Natural killer cell treated with Interleukin-12 subunit alpha and Interleukin-12 subunit beta and Interleukin-15 and Interleukin-18, amount 100 ng/mL, for 72 hours (primary cell): ENCODE measurements around the gene C11orf86. TPM values are rescaled to one million over a fixed set of nuclear protein-coding genes. Genes with fewer than 3 reads are reported as not detected.

ENCODE experiments used
- ATAC-seq, 2 donors: fragments of 150-1000 bp; cut with Tn5 transposase in 1 of 2; sonication (Bioruptor Pico), chemical (Tn5 transposase) in 1 of 2; 2 replicates each; pipeline ENCODE4 v1.10.0; 2021
- DNase-seq: peaks from one replicate; pipeline ENCODE4 v3.0.0; 2022; ENCODE audit warnings: low spot score
- H3K27ac Mint-ChIP-seq, 2 donors: 1 replicate in 1 of 2; 2 replicates in 1 of 2; pipeline ENCODE4 v1.8.0; 2022; ENCODE audit warnings: mixed read lengths in 2 of 2, mild to moderate bottlenecking in 1 of 2, moderate library complexity in 1 of 2
- H3K27me3 Mint-ChIP-seq, 2 donors: 1 replicate in 1 of 2; 2 replicates in 1 of 2; pipeline ENCODE4 v1.8.0; 2022; ENCODE audit warnings: mixed read lengths in 2 of 2
- H3K36me3 Mint-ChIP-seq: one replicate; pipeline ENCODE4 v1.8.0; 2022; ENCODE audit warnings: mixed read lengths
- H3K4me1 Mint-ChIP-seq, 2 donors: 1 replicate in 1 of 2; 2 replicates in 1 of 2; pipeline ENCODE4 v1.8.0; 2022; ENCODE audit warnings: low read depth in 2 of 2, mixed read lengths in 2 of 2, mild to moderate bottlenecking in 1 of 2
- H3K4me3 Mint-ChIP-seq: one replicate; pipeline ENCODE4 v1.8.0; 2022; ENCODE audit warnings: mixed read lengths
- H3K9me3 Mint-ChIP-seq: 2 replicates; pipeline ENCODE4 v1.8.0; 2022; ENCODE audit warnings: mixed read lengths
- total RNA-seq, 2 donors: library from RNA; stranded (reverse); gene quantifications; one replicate each; pipeline ENCODE4 v1.2.3, GENCODE V29; 2022

C11orf86 gene
- total RNA-seq, 2 donors from 2014 or later, result not detected

GRCh38 chr11:66973956-66974580, 1.0 kb upstream of the C11orf86 start:
- Mint-ChIP-seq H3K27ac (no peak overlapping the region), H3K27me3 (peaks cover 0 to 8% of the 10 kb centered on the region in 2 donors), H3K4me3 (no peak overlapping the region), H3K36me3 (no peaks in the 10 kb centered on the region), H3K9me3 (no peaks in the 10 kb centered on the region), H3K4me1 (peaks cover 5 to 8% of the 10 kb centered on the region in 2 donors)
- DNase-seq (no peak), ATAC-seq (no peak)

- H3K36me3 Mint-ChIP-seq, result no peaks in the 10 kb centered on the region
- no peak overlapping the region for H3K27ac Mint-ChIP-seq
- peaks cover 0 to 8% of the 10 kb centered on the region in 2 donors for H3K27me3 Mint-ChIP-seq
- DNase-seq (no peak), ATAC-seq (no peak)
- peaks cover 5 to 6% of the 10 kb centered on the region in 2 donors for H3K4me1 Mint-ChIP-seq
- no peak overlapping the region for H3K4me3 Mint-ChIP-seq
- H3K9me3 Mint-ChIP-seq, result no peaks in the 10 kb centered on the region
Observed at GRCh38 chr11:66975405-66976027, 412 bp downstream of the C11orf86 start.

DNA sequence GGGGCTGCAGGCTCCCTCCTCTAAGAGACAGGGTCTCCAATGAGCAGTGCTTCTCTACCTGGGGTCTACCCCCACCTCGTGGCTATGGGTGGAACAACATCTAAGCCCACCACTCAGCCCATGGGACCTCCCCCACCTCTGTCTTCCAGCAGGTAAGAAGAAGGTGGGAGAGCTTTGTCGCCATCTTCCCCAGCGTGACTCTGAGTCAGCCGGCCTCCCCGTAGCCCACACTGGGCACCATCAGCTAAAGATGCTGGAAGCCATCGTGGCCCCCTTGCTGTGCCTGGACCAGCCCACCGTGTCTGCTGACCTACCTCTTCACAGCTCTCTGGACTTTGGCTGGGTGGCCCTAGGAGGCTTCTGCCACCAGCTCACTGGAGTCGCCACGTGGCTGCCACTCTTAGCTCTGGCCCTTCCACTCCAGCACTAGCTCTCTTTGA, 944 bp downstream of the C11orf86 start:
- H3K27me3 Mint-ChIP-seq, result peaks cover 0 to 3% of the 10 kb centered on the region in 2 donors
- ATAC-seq, result peak; percentile 40 to 43
- peaks cover under 1% of the 10 kb centered on the region in 2 donors for H3K4me1 Mint-ChIP-seq
- no peaks in the 10 kb centered on the region for H3K36me3 Mint-ChIP-seq
- H3K27ac Mint-ChIP-seq, result no peak overlapping the region
- H3K4me3 Mint-ChIP-seq, result no peak overlapping the region
- no peak for DNase-seq
- no peaks in the 10 kb centered on the region for H3K9me3 Mint-ChIP-seq

- no peak overlapping the region for H3K27ac Mint-ChIP-seq
- no peaks in the 10 kb centered on the region for H3K9me3 Mint-ChIP-seq
- no peak overlapping the region for H3K4me3 Mint-ChIP-seq
- peak in 1 of 2 donors; percentile 17 for ATAC-seq
- peaks cover 0 to 3% of the 10 kb centered on the region in 2 donors for H3K27me3 Mint-ChIP-seq
- DNase-seq, result no peak
- H3K4me1 Mint-ChIP-seq, result no peaks in the 10 kb centered on the region
- no peaks in the 10 kb centered on the region for H3K36me3 Mint-ChIP-seq
Observed at GRCh38 chr11:66976925-66977324, 1.8 kb downstream of the C11orf86 start.

DNA sequence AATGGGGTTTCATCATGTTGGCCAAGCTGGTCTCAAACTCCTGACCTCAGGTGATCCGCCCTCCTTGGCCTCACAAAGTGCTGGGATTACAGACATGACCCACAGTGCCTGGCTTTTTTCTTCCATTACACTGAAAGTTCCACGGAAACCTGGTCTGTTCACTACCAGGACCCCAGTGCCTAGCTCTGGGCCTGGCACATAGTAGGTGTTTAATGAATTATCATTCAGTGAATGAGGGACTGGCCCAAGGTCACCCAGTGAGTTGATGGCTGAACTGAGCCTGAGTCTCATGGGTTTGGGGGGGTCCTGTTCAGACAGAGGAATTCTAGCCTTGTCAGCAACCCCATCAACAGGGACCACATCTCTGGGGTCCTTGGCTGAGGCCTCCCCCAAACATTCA, 3.1 kb downstream of the C11orf86 start:
- H3K4me3 Mint-ChIP-seq, result no peak overlapping the region
- H3K36me3 Mint-ChIP-seq, result no peaks in the 10 kb centered on the region
- H3K27ac Mint-ChIP-seq, result no peak overlapping the region
- H3K27me3 Mint-ChIP-seq, result no peaks in the 10 kb centered on the region
- ATAC-seq (no peak), DNase-seq (no peak)
- H3K9me3 Mint-ChIP-seq, result no peaks in the 10 kb centered on the region
- H3K4me1 Mint-ChIP-seq, result no peaks in the 10 kb centered on the region

DNA sequence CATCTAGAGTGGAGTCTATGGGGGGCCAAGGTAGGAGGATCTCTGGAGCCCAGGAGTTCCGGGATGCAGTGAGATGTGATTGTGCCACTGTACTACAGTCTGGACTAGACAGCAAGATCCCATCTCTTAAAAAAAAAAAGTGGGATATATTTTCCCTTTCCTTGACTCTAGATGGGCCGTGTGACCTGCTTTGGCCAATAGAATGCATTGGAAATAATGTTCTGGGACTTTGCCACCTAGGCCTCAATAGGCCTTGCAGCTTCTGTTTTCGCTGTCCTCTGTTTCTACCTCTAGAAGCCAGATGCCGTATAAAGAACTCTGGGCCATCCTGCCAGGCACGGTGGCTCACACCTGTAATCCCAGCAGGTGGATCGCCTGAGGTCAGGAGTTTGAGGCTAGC, 3.6 kb downstream of the C11orf86 start:
- H3K36me3 Mint-ChIP-seq, result no peaks in the 10 kb centered on the region
- no peak for DNase-seq
- no peak for ATAC-seq
- H3K27me3 Mint-ChIP-seq, result no peaks in the 10 kb centered on the region
- H3K9me3 Mint-ChIP-seq, result no peaks in the 10 kb centered on the region
- H3K4me3 Mint-ChIP-seq, result no peak overlapping the region
- H3K27ac Mint-ChIP-seq, result no peak overlapping the region
- no peaks in the 10 kb centered on the region for H3K4me1 Mint-ChIP-seq

DNA sequence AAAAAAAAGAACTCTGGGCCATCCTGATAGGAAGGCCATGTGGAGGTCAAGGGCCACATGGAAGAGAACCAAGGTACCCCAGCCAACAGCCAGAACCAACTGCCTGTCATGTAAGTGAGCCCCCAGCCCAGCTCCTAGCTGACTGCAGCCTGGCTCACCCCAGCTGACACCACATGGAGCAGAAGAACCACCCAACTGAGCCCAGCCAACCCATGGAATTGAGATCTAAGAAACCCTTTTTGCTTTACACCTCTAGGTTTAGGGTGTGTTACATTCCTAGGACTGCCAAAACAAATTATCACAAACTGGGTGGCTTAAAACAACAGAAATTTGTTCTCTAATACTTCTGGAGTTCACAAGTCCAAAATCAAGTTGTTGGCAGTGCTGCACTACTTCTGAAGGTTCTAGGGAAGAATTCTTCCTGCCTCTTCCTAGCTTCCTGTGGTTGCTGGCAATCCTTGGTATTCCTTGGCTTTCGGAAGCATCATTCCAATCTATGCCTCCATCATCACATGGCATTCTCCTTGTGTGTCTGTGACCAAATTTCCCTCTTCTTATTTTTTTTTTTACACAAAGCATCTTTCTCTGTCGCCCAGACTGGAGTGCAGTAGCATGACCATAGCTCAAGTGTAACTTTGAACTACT, 4.4 kb downstream of the C11orf86 start:
- no peaks in the 10 kb centered on the region for H3K9me3 Mint-ChIP-seq
- DNase-seq (no peak), ATAC-seq (no peak)
- no peak overlapping the region for H3K4me3 Mint-ChIP-seq
- H3K27ac Mint-ChIP-seq, result no peak overlapping the region
- no peaks in the 10 kb centered on the region for H3K27me3 Mint-ChIP-seq
- H3K36me3 Mint-ChIP-seq, result no peaks in the 10 kb centered on the region
- no peaks in the 10 kb centered on the region for H3K4me1 Mint-ChIP-seq

DNA sequence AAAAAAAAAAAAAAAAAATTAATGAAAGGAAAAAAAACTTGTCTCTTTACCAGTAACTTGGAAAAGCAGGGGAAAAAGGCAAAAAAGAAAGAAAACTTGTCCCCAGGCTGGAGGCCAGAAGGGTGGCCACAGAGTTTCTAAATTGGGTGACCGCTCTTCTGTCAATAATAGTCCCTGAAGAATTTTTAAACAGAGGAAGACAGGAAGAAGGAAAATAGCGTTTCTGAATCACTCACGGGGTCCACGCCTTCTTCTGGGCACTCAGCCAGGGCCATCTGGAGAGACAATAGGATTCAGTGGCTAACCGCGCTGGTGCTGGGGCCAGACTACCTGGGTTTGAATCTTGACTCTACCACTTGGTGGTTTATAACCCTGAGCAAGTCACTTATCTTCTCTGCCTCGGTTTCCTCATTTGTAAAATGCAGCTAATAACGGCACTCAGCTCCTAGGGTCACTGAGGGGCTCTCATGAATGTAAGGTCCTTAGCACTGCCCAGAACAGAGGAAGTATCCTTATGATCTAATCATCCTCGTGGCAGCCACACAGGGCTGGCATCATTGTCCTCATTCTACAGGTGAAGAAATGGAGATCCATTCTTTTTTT, 7.0 kb downstream of the C11orf86 start:
- H3K36me3 Mint-ChIP-seq, result no peaks in the 10 kb centered on the region
- H3K4me3 Mint-ChIP-seq, result no peak overlapping the region
- ATAC-seq, result no peak
- peaks cover 0 to 2% of the 10 kb centered on the region in 2 donors for H3K27me3 Mint-ChIP-seq
- no peaks in the 10 kb centered on the region for H3K9me3 Mint-ChIP-seq
- H3K4me1 Mint-ChIP-seq, result no peaks in the 10 kb centered on the region
- no peak overlapping the region for H3K27ac Mint-ChIP-seq
- DNase-seq, result no peak

DNA sequence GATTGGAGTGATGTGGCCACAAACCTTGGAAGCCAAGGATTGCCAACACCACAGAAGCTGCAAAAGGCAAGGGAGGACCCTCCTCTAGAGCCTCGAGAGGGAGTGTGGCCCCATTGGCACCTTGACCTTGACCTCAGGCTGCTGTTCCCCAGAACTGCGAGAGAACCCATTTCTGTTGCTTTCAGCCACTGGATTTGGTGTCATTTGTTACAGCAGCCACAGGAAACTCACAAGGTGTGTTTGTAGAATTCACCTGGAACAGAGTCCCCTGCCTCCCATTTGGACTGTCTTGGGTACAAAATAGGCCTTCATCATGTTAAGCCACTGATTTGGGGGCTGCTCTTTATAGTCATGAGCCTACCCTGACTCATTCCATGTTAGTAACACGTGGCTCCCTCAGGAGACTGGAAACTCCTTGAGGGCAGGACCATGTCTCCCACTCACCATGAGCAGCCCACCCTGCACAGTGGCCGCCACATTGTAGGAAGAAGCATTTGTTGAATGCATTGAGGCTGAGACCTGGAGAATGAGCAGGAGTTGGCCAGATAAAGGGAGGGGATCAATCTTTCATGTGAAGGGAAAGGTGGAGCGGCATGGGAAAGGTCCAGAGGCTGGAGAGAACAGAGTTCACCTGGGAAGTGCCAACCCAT, 8.3 kb downstream of the C11orf86 start:
- no peaks in the 10 kb centered on the region for H3K36me3 Mint-ChIP-seq
- H3K27me3 Mint-ChIP-seq, result peaks cover 0 to 4% of the 10 kb centered on the region in 2 donors
- no peak overlapping the region for H3K27ac Mint-ChIP-seq
- DNase-seq (no peak), ATAC-seq (no peak)
- H3K4me3 Mint-ChIP-seq, result no peak overlapping the region
- H3K4me1 Mint-ChIP-seq, result no peaks in the 10 kb centered on the region
- no peaks in the 10 kb centered on the region for H3K9me3 Mint-ChIP-seq

GRCh38 chr11:66985508-66986177, 10.5 kb downstream of the C11orf86 start:
- no peak overlapping the region for H3K4me3 Mint-ChIP-seq
- DNase-seq (no peak), ATAC-seq (peak in 1 of 2 donors; percentile 13)
- no peaks in the 10 kb centered on the region for H3K9me3 Mint-ChIP-seq
- no peaks in the 10 kb centered on the region for H3K4me1 Mint-ChIP-seq
- H3K27me3 Mint-ChIP-seq, result peaks cover 0 to 8% of the 10 kb centered on the region in 2 donors
- H3K36me3 Mint-ChIP-seq, result no peaks in the 10 kb centered on the region
- H3K27ac Mint-ChIP-seq, result no peak overlapping the region

GRCh38 chr11:66986178-66986545, 11.1 kb downstream of the C11orf86 start:
- H3K9me3 Mint-ChIP-seq, result no peaks in the 10 kb centered on the region
- H3K36me3 Mint-ChIP-seq, result no peaks in the 10 kb centered on the region
- H3K27ac Mint-ChIP-seq, result no peak overlapping the region
- no peak overlapping the region for H3K4me3 Mint-ChIP-seq
- no peak for DNase-seq
- no peak for ATAC-seq
- H3K4me1 Mint-ChIP-seq, result no peaks in the 10 kb centered on the region
- peaks cover 0 to 8% of the 10 kb centered on the region in 2 donors for H3K27me3 Mint-ChIP-seq

- no peak for DNase-seq
- H3K36me3 Mint-ChIP-seq, result no peaks in the 10 kb centered on the region
- H3K27ac Mint-ChIP-seq, result no peak overlapping the region
- H3K27me3 Mint-ChIP-seq, result peaks cover 0 to 10% of the 10 kb centered on the region in 2 donors
- no peaks in the 10 kb centered on the region for H3K4me1 Mint-ChIP-seq
- H3K4me3 Mint-ChIP-seq, result no peak overlapping the region
- ATAC-seq, result peak in 1 of 2 donors; percentile 24
- no peaks in the 10 kb centered on the region for H3K9me3 Mint-ChIP-seq
Observed at GRCh38 chr11:66987158-66987620, 12.1 kb downstream of the C11orf86 start.

DNA sequence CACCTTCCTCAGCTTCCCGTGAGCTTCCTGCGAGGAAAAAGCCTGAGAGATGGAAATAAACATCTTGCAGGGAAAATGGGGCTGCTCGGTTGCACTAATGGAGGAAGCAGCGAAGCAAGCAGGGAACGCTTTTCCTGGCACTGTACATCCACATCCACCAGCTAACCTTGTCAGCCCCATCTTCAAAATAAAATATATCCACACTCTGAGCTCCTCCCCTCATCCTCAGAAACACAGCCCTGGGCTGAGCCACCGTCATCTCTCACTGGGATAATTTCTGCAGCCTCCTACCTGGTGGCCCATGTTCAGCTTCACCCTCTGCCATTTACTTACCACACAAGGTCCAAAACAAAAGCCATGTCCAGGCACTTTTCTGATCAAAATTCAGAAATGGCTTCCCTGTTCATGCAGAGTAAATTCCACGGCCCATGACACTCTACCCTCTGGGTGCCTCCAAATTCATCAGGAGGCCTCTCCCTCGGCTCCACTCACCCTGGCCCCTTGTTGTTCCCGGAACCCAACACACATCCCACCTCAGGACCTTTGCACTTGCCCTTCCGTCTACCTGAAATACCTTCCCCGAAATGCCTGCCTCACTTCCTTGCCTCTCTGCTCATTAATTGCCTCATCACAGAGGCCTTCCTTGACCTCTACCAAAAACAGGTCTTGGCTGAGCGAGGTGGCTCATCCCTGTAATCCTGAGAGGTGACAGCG, 13.0 kb downstream of the C11orf86 start:
- H3K4me3 Mint-ChIP-seq, result no peak overlapping the region
- H3K36me3 Mint-ChIP-seq, result no peaks in the 10 kb centered on the region
- H3K9me3 Mint-ChIP-seq, result no peaks in the 10 kb centered on the region
- H3K4me1 Mint-ChIP-seq, result no peaks in the 10 kb centered on the region
- H3K27ac Mint-ChIP-seq, result peak overlapping the region in 1 of 2 donors; percentile 11
- ATAC-seq (no peak), DNase-seq (no peak)
- H3K27me3 Mint-ChIP-seq, result peaks cover 0 to 10% of the 10 kb centered on the region in 2 donors
